Activated CD8-positive, alpha-beta T cell treated with anti-CD3 and anti-CD28 coated beads for 36 hours (primary cell): ENCODE results near the gene PRAC1. TPM values are rescaled to one million over a fixed set of nuclear protein-coding genes. Genes with fewer than 3 reads are reported as not detected.

ENCODE experiments used
- ATAC-seq: fragments of 200-7000 bp; cut with Tn5 transposase; one replicate; pipeline ENCODE4 v1.10.0; 2021; ENCODE audit warnings: mild to moderate bottlenecking, moderate library complexity
- CTCF ChIA-PET: fragments of 350-600 bp; sonication (Branson Sonifier 250); formaldehyde crosslinking; loops from one replicate; lab custom pipeline; 2021; ENCODE audit warnings: antibody characterized with exemption; lab: Charles Lee
- POLR2A ChIA-PET: fragments of 350-600 bp; sonication (Branson Sonifier 250); formaldehyde crosslinking; loops from one replicate; lab custom pipeline; 2021; ENCODE audit warnings: antibody characterized with exemption; lab: Charles Lee
- DNase-seq: peaks from one replicate; pipeline ENCODE4 v3.0.0-alpha.2; 2020
- H3K27ac Mint-ChIP-seq: one replicate; pipeline ENCODE4 v1.8.0; 2021; ENCODE audit warnings: mild to moderate bottlenecking, mixed read lengths
- H3K27me3 Mint-ChIP-seq: one replicate; pipeline ENCODE4 v1.8.0; 2021; ENCODE audit warnings: mixed read lengths
- H3K36me3 Mint-ChIP-seq: one replicate; pipeline ENCODE4 v1.8.0; 2021; ENCODE audit warnings: low read depth, mixed read lengths
- H3K4me1 Mint-ChIP-seq: one replicate; pipeline ENCODE4 v1.8.0; 2021; ENCODE audit warnings: low read depth, mixed read lengths
- H3K4me3 Mint-ChIP-seq: one replicate; pipeline ENCODE4 v1.8.0; 2021; ENCODE audit warnings: mild to moderate bottlenecking, moderate library complexity, mixed read lengths
- H3K9me3 Mint-ChIP-seq: one replicate; pipeline ENCODE4 v1.8.0; 2021; ENCODE audit warnings: mixed read lengths
- CTCF ChIP-seq: fragments of 200-600 bp; IDR thresholded peaks from one replicate; pipeline ENCODE4 v1.8.0; 2022; ENCODE audit warnings: antibody characterized with exemption, mild to moderate bottlenecking
- intact Hi-C: fragments of 100-400 bp; cut with micrococcal nuclease; formaldehyde crosslinking; loops from one replicate; pipeline ENCODE4 v1.10.0; 2022
- total RNA-seq, 2 experiments: library from RNA; stranded (reverse); gene quantifications; one replicate each; pipeline ENCODE4 v1.2.3, GENCODE V29; 2021

The PRAC1 gene
- total RNA-seq, 2 experiments from 2014 or later = not detected

- TF ChIP-seq CTCF = no peak
- Mint-ChIP-seq H3K9me3 (no peaks in the 10 kb centered on the region), H3K27me3 (peaks cover 53% of the 10 kb centered on the region), H3K4me1 (no peaks in the 10 kb centered on the region), H3K4me3 (no peak overlapping the region), H3K36me3 (no peaks in the 10 kb centered on the region), H3K27ac (no peak overlapping the region)
- intact Hi-C loops = no loop called here
- no peak for ATAC-seq
- POLR2A ChIA-PET = no interaction called here
- DNase-seq = no peak
- CTCF ChIA-PET = interaction anchor here (0.5 to 6.3 kb wide), 4 partner anchors 37 to 735 kb away, joined by 3 to 30 read pairs (median 4); partner anchors contain the start of gene PRAC2
These were observed 38.8 kb upstream of the PRAC1 start for GRCh38 chr17:48761114-48761513.

- ATAC-seq = no peak
- peaks cover 58% of the 10 kb centered on the region for H3K27me3 Mint-ChIP-seq
- H3K9me3 Mint-ChIP-seq = no peaks in the 10 kb centered on the region
- no peak for TF ChIP-seq CTCF
- intact Hi-C loops = no loop called here
- no peak for DNase-seq
- no peak overlapping the region for H3K4me3 Mint-ChIP-seq
- ChIA-PET CTCF (interaction anchor here (1.2 to 6.3 kb wide), 3 partner anchors 36 to 88 kb away, joined by 3 to 30 read pairs (median 6); partner anchors contain the start of gene PRAC2), POLR2A (interaction anchor here (0.6 kb wide), 1 partner anchor 783 kb away, joined by 3 read pairs; no protein-coding TSS in a partner anchor)
- H3K27ac Mint-ChIP-seq = no peak overlapping the region
- no peaks in the 10 kb centered on the region for H3K36me3 Mint-ChIP-seq
- H3K4me1 Mint-ChIP-seq = no peaks in the 10 kb centered on the region
These were observed 38.1 kb upstream of the PRAC1 start for GRCh38 chr17:48760411-48760810.

GRCh38 chr17:48759288-48759687, 37.0 kb upstream of the PRAC1 start:
- DNase-seq (no peak), ATAC-seq (no peak)
- Mint-ChIP-seq H3K4me1 (no peaks in the 10 kb centered on the region), H3K4me3 (no peak overlapping the region), H3K27ac (no peak overlapping the region), H3K9me3 (no peaks in the 10 kb centered on the region), H3K27me3 (peaks cover 67% of the 10 kb centered on the region), H3K36me3 (no peaks in the 10 kb centered on the region)
- ChIA-PET CTCF (interaction anchor here (1.7 to 6.3 kb wide), 2 partner anchors 35 to 80 kb away, joined by 9 to 30 read pairs; partner anchors contain the start of gene PRAC2), POLR2A (interaction anchor here (0.6 kb wide), 1 partner anchor 292 kb away, joined by 3 read pairs; no protein-coding TSS in a partner anchor)
- intact Hi-C loops = no loop called here
- no peak for TF ChIP-seq CTCF

GRCh38 chr17:48757524-48757961, 35.2 kb upstream of the PRAC1 start:
- Mint-ChIP-seq H3K9me3 (no peaks in the 10 kb centered on the region), H3K27ac (no peak overlapping the region), H3K4me1 (peaks cover 2% of the 10 kb centered on the region), H3K27me3 (peaks cover 73% of the 10 kb centered on the region), H3K36me3 (no peaks in the 10 kb centered on the region), H3K4me3 (no peak overlapping the region)
- ChIA-PET POLR2A (no interaction called here), CTCF (interaction anchor here (0.7 to 6.3 kb wide), 5 partner anchors 19 to 121 kb away, joined by 3 to 30 read pairs (median 5); partner anchors contain the start of gene PRAC2)
- no peak for ATAC-seq
- DNase-seq = no peak
- intact Hi-C loops = no loop called here
- TF ChIP-seq CTCF = no peak

GRCh38 chr17:48756830-48757251, 34.5 kb upstream of the PRAC1 start:
- Mint-ChIP-seq H3K36me3 (no peaks in the 10 kb centered on the region), H3K27ac (no peak overlapping the region), H3K27me3 (peaks cover 74% of the 10 kb centered on the region), H3K4me1 (peaks cover 2% of the 10 kb centered on the region), H3K4me3 (no peak overlapping the region), H3K9me3 (no peaks in the 10 kb centered on the region)
- DNase-seq (no peak), ATAC-seq (no peak)
- intact Hi-C loops = no loop called here
- ChIA-PET POLR2A (interaction anchor here (0.8 kb wide), 1 partner anchor 11 kb away, joined by 3 read pairs; no protein-coding TSS in a partner anchor), CTCF (interaction anchor here (6.3 kb wide), 1 partner anchor 32 kb away, joined by 30 read pairs; the partner anchor contains the start of gene PRAC2)
- TF ChIP-seq CTCF = no peak
